WTC11 (cell line): ENCODE results near the gene NTMT1.

ENCODE experiments used
- ATF1 ChIP-seq: sonication (generic); formaldehyde crosslinking; IDR thresholded peaks from 2 replicates; pipeline ENCODE4 v1.8.1; 2023; ENCODE audit warnings: mild to moderate bottlenecking, moderate library complexity, missing genetic modification reagents
- ELF4 ChIP-seq: sonication (generic); formaldehyde crosslinking; IDR thresholded peaks from 2 replicates; pipeline ENCODE4 v1.8.1; 2022; ENCODE audit warnings: low read depth, mild to moderate bottlenecking, moderate library complexity, missing genetic modification reagents
- TP53 ChIP-seq: sonication (generic); formaldehyde crosslinking; IDR thresholded peaks from 2 replicates; pipeline ENCODE4 v1.8.1; 2023; ENCODE audit warnings: mild to moderate bottlenecking, missing genetic modification reagents
- TF ChIP-seq, protein P1 (sequence below): fragments of 200-600 bp; IDR thresholded peaks from 2 replicates; pipeline ENCODE4 v1.8.0; 2022; ENCODE audit warnings: antibody characterized with exemption
- TF ChIP-seq, protein P2 (sequence below): sonication (generic); formaldehyde crosslinking; IDR thresholded peaks from 2 replicates; pipeline ENCODE4 v1.8.0; 2022; ENCODE audit warnings: mild to moderate bottlenecking, missing genetic modification reagents

DNA sequence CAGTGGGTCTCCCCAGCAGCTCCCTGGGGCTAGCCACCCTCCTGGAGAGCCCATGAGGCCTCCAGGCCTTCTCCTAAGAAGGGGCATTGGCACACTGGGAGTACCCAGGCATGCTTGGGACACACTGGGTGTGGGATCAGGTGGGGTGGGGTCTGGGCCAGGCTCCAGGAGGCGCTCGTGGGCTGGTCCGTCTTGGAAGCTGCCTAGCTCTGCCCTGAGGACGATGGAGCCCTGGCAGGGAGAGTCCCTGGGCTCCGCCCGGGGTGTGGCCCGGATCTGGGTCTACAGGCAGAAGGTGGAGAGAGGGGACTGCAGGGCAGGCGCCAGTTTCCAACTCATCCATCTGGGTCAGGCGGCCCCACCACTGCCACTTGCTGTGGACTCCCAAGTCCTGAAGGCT, 41.9 kb downstream of the NTMT1 start:
- TF ChIP-seq ELF4 (CRISPR knock-in tag): no peak
- TF ChIP-seq ATF1 (CRISPR knock-in tag): no peak
- TF ChIP-seq TP53 (CRISPR knock-in tag): no peak
- TF ChIP-seq, protein P1, sequence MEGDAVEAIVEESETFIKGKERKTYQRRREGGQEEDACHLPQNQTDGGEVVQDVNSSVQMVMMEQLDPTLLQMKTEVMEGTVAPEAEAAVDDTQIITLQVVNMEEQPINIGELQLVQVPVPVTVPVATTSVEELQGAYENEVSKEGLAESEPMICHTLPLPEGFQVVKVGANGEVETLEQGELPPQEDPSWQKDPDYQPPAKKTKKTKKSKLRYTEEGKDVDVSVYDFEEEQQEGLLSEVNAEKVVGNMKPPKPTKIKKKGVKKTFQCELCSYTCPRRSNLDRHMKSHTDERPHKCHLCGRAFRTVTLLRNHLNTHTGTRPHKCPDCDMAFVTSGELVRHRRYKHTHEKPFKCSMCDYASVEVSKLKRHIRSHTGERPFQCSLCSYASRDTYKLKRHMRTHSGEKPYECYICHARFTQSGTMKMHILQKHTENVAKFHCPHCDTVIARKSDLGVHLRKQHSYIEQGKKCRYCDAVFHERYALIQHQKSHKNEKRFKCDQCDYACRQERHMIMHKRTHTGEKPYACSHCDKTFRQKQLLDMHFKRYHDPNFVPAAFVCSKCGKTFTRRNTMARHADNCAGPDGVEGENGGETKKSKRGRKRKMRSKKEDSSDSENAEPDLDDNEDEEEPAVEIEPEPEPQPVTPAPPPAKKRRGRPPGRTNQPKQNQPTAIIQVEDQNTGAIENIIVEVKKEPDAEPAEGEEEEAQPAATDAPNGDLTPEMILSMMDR: no peak
- TF ChIP-seq, protein P2, sequence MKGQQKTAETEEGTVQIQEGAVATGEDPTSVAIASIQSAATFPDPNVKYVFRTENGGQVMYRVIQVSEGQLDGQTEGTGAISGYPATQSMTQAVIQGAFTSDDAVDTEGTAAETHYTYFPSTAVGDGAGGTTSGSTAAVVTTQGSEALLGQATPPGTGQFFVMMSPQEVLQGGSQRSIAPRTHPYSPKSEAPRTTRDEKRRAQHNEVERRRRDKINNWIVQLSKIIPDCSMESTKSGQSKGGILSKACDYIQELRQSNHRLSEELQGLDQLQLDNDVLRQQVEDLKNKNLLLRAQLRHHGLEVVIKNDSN: no peak
